Colon (tissue), 2 donors: ENCODE measurements around the gene CPNE2.
"Not testable (repeated sequence)": the region's sequence is repeated elsewhere in the genome, so short reads cannot be mapped to it uniquely, and the experiment has no call there.

ENCODE experiments used
- FAIRE-seq: peaks from 2 replicates; lab custom pipeline; 2012; peaks lifted over from hg19 to GRCh38; lab: Jason Lieb, UNC
- donor health status: control.
- donor health status: control.

The CPNE2 gene

DNA sequence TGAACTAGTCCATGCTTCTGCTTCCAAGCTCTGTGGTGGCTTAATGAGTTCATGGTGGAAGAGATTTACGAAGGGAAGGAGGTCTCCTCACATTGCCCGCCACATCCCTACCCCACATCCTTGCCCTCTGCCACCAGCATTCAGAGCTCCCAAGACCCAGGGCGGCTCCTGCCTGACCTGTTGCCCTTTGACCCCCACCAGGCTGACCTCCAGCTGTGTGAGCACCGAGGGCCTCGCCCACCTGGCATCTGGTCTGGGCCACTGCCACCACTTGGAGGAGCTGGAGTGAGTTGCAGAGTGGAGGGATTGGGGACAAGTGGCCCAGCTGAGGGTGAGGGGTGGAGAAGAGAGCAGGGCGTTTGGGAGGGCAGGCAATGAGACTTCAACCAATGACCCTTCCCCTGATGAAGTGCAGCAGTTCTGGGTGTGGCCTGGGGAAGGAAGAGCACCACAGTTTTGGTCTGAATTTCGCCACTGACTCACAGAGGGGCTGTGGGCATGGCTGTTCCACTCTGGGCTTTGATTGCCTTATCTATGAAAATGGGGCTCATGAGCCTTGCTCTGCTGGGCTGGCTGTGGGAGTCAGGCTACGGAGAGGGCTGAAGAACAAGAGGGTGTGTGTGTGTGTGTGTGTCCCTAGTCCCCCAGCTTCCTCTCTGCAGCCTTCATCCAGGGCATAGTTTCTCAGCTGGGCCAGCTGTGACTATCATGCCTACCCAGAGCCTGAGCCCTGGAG is 22.6 kb upstream of the CPNE2 start:
- no peak for FAIRE-seq

DNA sequence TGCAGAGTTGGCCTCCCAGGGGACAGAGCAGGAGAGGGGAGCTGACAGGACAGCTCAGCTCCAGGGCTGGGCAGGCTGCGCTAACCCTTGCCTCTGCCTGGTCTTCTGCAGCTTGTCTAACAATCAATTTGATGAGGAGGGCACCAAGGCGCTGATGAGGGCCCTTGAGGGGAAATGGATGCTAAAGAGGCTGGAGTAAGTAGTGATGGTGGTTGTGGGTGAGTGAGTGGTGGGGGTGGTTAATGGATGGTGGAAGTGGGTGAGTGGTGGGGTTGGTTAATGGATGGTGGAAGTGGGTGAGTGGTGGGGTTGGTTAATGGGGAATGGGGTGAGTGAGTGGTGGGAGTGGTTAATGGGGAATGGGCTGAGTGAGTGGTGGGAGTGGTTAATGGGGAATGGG is 22.0 kb upstream of the CPNE2 start:
- FAIRE-seq: no peak

- not testable (repeated sequence) for FAIRE-seq
Observed at GRCh38 chr16:57071081-57071732, 21.2 kb upstream of the CPNE2 start.

GRCh38 chr16:57071831-57072582 is 20.4 kb upstream of the CPNE2 start:
- no peak for FAIRE-seq

- no peak for FAIRE-seq
Observed at GRCh38 chr16:57072616-57073275, 19.6 kb upstream of the CPNE2 start.

DNA sequence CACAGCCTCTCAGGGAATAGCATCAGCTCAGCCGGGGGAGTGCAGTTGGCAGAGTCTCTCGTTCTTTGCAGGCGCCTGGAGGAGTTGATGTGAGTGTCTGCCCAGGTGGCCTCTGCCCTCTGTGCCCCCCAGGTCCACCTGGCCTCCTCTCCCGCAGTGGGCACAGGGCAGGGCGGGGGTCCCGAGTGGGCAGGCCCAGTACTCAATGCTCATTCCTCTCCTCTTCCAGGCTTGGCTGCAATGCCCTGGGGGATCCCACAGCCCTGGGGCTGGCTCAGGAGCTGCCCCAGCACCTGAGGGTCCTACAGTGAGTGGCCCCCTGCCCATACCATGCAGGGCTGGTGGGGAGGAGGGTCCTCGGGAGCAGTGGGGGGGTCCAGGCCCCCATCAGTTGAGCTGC is 14.7 kb upstream of the CPNE2 start:
- no peak for FAIRE-seq

DNA sequence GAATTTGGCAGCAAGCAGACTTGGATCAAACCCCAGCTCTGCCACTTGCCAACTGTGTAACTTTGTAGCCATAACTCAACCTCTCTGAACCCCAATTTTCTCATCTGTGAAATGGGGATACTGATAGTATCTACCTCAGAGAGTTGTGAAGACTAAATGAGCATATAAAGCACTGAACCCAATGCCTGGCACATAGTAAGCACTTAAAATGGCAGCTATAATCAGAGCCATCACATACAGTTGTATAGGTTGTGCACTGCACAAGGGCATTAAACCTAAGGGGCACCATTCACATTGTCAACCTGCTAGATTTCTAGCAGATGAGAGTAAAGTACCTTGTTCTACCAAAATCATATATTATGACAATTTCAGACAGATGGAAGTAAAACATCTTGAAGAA is 10.6 kb upstream of the CPNE2 start:
- no peak for FAIRE-seq

DNA sequence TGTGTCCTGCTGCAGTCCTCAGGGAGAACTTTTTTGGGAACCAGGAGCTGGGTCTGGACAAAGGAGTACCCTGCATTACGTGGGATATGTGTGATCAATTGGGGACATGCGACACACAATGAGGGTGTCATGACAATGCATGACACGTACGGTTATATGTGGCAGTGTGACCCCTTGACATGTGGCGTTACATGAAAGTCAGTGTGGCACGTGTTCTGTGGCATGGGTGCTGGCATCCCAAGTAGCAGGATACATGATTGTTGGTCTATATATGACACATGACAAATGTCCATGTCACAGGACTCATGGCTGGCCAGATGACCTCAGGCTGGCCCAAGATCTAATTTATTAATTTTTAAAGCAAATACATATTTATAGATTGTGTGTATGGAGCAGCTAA is 9.7 kb upstream of the CPNE2 start:
- FAIRE-seq: no peak

- no peak for FAIRE-seq
Observed at GRCh38 chr16:57083485-57084126, 8.8 kb upstream of the CPNE2 start.

DNA sequence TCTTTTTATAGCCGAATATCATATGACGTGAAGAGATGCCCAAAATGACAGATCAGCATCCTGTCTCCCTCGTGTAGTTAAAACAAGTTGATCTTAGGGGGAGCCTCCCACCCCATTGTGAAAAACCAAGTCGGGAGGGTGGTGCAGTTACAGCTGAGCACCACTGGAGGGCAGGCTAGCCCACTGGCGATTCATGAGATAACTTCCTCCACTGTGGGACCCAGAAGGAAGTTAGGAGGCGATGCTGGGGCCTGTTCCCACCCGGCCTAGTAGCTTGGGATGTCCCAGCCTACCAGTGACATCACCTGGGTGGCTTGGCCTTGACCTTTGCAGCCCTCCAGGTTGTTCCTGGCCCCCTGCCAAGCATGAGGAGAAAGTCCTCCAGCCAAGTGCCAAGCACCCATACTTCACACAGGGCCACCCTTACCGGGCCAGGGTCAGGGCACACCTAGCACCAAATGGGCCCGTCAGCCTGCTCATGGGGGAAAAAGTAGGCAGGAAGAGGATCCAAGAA is 8.1 kb upstream of the CPNE2 start:
- FAIRE-seq: no peak

GRCh38 chr16:57084996-57085395 is 7.4 kb upstream of the CPNE2 start:
- FAIRE-seq: no peak

DNA sequence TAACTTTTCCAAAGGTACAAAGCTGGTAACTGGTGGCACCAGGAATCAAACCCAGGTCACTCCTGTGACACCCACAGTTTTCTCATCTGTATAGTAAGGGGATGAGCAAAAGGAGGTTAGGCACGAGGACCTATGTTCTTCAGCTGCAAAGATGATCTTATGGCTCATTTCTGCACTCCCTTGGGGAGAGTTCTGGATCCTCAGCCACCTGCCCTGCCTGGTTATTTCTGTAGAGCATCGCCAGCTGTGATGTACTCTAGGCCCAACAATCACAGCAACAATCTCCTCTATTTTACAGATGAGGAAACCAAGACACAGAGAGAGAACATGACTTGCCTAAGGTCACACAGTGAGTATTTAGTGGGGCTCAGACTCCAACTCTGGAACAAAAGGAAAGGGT is 5.4 kb upstream of the CPNE2 start:
- FAIRE-seq: no peak

- no peak for FAIRE-seq
Observed at GRCh38 chr16:57089406-57089805, 3.0 kb upstream of the CPNE2 start.

- FAIRE-seq: no peak
Observed at GRCh38 chr16:57091200-57091974, 996 bp upstream of the CPNE2 start.

GRCh38 chr16:57092786-57093411 is 516 bp downstream of the CPNE2 start:
- no peak for FAIRE-seq

DNA sequence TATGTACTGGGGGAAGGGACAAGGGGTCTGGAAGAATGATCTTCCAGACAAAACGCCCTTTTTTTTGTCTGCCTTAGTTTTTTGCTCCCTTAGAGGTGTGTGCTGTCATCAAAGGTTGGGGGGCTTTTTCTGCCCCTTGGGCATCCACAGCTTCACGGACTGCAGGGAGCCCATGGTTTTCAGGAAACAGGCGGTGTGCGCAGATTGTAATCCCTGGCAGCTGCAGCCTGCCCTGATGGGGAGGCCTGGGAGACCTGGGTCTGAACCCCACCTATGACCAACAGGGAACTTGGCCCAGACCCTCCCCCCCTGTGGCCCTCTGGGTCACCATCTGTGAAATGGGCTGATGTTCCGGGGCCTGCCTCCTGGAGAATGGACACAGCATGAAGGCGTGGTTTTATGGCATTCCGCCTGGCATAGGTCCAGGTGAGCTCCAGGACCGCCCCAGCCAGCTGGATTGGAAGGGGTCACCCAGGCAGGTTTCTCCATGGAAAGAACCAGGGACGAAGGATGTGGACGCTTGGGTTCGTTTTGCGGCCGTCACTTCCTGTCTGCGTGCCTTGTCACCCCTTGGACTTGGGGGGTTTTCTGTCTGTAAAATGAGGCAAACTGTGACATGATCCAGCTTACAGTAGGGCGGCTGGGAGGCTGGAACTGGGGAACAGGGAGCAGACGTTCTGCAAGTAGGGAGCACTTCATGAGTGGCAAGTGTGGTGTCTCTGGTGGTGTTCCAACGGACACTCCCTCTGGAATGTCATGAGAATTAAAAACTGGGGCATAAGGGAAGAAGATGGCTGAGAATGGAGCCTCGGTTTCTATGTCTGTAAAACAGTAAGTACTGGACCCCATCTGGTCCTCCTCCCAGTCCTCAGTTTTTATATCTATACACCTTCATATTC is 1.5 kb downstream of the CPNE2 start:
- FAIRE-seq: no peak

- no peak for FAIRE-seq
Observed at GRCh38 chr16:57094911-57095310, 2.5 kb downstream of the CPNE2 start.

DNA sequence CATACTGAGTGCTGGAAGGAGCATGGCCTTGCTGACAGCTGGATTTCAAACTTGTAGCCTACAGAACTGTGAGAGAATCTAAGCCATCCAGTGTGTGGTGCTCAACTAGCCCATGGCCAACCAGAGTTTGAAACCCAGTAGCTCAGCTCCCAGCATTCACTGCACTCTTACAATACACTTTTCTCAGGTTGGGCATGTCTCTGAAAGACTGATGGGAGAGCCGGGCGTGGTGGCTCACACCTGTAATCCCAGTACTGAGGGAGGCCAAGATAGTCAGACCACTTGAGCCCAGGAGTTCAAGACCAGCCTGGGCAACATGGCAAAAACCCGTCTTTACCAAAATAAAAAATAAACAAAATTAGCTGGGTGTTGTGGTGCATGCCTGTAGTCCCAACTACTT is 3.8 kb downstream of the CPNE2 start:
- FAIRE-seq: no peak

- no peak for FAIRE-seq
Observed at GRCh38 chr16:57096793-57097192, 4.4 kb downstream of the CPNE2 start.
